ENCODE results near the gene FAM98B.

The FAM98B gene

GRCh38 chr15:38461066-38461833 is 7.3 kb downstream of the FAM98B start:
- no peak for DNase-seq

- no peak for DNase-seq
These were observed 10.0 kb downstream of the FAM98B start for GRCh38 chr15:38463893-38464292.

- no peak for DNase-seq
These were observed 10.7 kb downstream of the FAM98B start for GRCh38 chr15:38464675-38465074.

GRCh38 chr15:38470816-38471215 is 16.9 kb downstream of the FAM98B start:
- no peak for DNase-seq

GRCh38 chr15:38471974-38472373 is 18.0 kb downstream of the FAM98B start:
- no peak for DNase-seq

GRCh38 chr15:38474155-38474757 is 20.3 kb downstream of the FAM98B start:
- peak in 1 of 2 donors; percentile 7 for DNase-seq

GRCh38 chr15:38475361-38475760 is 21.4 kb downstream of the FAM98B start:
- DNase-seq: no peak

- DNase-seq: no peak
These were observed 22.2 kb downstream of the FAM98B start for GRCh38 chr15:38476120-38476519.

- no peak for DNase-seq
These were observed 23.7 kb downstream of the FAM98B start for GRCh38 chr15:38477637-38478036.

- no peak for DNase-seq
These were observed 25.3 kb downstream of the FAM98B start for GRCh38 chr15:38479266-38479665.

GRCh38 chr15:38479756-38480155 is 25.8 kb downstream of the FAM98B start:
- no peak for DNase-seq

- no peak for DNase-seq
These were observed 27.2 kb downstream of the FAM98B start for GRCh38 chr15:38481113-38481512.

- DNase-seq: no peak
These were observed 27.8 kb downstream of the FAM98B start for GRCh38 chr15:38481761-38482160.

- DNase-seq: no peak
These were observed 28.6 kb downstream of the FAM98B start for GRCh38 chr15:38482572-38482971.

- no peak for DNase-seq
These were observed 33.0 kb downstream of the FAM98B start for GRCh38 chr15:38486936-38487335.

GRCh38 chr15:38487378-38487777 is 33.5 kb downstream of the FAM98B start:
- no peak for DNase-seq

GRCh38 chr15:38490242-38490922 is 36.5 kb downstream of the FAM98B start:
- no peak for DNase-seq

GRCh38 chr15:38496151-38496550 is 42.2 kb downstream of the FAM98B start:
- no peak for DNase-seq

GRCh38 chr15:38499651-38500050 is 45.7 kb downstream of the FAM98B start:
- DNase-seq: no peak

- no peak for DNase-seq
These were observed 49.6 kb downstream of the FAM98B start for GRCh38 chr15:38503496-38503895.

- DNase-seq: no peak
These were observed 50.9 kb downstream of the FAM98B start for GRCh38 chr15:38504680-38505467.

GRCh38 chr15:38506997-38507396 is 53.1 kb downstream of the FAM98B start:
- DNase-seq: no peak

- no peak for DNase-seq
These were observed 53.6 kb downstream of the FAM98B start for GRCh38 chr15:38507570-38507969.

Measured in stimulated activated CD4-positive, alpha-beta T cell treated with anti-CD3 and anti-CD28 coated beads, Interleukin-2, amount 100 ng/mL, for 48 hours (primary cell).